NCI-H510A (cell line): ENCODE results near the gene LNPK.
A peak's percentile ranks its signal among the peaks of the same experiment; 100 is the strongest.
"Not testable (repeated sequence)": the region's sequence is repeated elsewhere in the genome, so short reads cannot be mapped to it uniquely, and the experiment has no call there.

ENCODE experiments used
- DNase-seq: peaks from one replicate; lab custom pipeline; 2025; lab: John Stamatoyannopoulos, UW

LNPK gene

DNA sequence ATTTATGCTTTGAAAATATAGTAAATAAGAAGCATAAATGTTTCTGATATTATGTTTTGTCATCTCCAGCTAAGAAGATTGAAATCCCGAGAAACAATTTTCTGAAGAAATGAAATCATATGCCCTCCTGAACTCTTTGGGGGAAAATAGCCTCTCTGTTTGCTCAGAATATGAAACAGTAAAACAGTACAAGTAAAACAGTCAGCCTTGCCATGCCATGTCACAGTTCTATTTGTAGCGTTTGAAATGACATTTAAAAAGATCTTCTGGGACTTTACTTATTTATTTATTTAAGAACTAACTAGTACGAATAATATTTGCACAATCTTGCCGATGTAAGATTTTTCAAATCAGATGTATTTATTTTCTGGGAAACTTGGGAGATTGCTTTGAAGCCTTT is 98.0 kb downstream of the LNPK start:
- no peak for DNase-seq

DNA sequence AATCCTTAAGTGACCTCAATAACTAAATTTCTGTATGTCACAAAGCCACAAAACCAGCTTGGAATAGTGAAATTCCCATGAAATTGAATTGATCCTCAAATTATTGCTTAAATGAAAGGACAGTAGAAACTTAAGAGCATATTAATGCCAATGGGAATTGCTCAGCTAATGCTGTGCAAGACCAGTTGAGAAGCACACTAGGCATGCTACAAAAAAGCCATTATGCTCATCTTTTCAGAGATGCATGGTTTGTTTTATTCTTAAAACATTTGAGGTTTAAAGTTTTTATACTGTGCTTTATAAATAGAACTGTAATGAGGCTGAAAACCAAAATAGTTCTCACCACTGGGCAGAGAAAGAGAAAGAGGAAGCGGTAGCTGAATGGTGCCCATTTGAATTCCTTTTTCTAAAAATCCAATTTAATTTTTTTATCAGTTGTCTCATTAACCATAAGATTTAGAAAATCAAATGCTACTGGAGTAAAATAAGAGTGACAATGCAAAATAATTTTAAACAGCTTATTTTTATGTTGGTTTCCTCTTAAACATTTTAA is 98.6 kb downstream of the LNPK start:
- DNase-seq: no peak

DNA sequence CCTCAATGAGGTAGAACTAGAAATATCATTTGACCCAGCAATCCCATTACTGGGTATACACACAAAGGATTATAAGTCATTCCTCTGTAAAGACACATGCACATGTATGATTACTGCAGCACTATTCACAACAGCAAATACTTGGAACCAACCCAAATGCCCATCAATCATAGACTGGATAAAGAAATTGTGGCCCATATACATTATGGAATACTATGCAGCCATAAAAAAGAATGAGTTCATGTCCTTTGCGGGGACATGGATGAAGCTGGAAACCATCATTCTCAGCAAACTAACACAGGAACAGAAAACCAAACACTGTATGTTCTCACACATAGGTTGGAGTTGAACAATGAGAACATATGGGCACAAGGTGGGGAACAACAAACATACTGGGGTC is 106.1 kb downstream of the LNPK start:
- DNase-seq: not testable (repeated sequence)

DNA sequence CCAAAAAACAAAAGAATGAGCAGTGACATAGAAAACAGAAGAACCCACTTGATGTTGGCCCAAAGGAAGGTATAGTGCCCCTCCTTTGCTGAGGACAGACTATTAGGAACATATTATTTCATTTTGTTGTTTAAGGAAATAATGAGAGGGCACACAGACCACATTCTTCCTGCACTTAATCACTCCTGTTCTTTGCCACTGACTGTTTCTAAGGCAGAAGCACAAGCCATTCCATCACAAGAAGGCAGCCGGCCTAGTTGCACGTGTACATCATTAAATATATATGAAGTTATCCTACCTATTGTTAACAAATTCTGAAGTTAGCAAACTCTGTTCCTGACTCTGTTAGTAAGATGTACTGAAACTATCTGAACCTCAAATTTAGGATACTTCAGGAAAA is 110.0 kb downstream of the LNPK start:
- no peak for DNase-seq

DNA sequence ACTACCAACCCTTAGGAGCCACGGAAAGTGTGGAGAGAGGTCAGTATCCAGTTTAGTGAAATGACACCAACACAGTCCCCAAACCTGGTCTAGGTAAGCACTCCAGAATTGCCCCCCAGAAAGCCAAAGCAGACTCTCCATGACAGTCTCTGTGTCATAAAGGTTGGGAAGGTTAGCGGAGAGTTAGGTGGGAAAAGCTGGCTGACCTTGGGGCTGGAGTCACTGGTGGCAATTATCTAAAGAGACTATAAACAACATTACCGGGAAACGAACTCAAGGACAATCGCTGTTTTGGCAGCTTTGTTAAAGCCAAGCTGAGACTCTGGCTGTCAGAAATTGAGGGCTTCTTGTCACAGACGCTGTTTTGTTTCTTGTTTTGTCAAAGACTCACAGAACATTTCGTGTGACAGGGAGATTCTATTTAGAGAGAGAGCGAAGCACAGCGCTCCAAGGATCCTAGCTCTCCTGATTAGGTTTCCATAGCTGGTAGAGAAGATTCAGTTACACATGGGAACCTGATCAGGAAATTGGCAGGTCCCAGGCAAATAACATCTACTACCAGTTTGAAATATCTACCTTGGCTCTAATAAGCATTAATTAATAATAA is 111.3 kb downstream of the LNPK start:
- DNase-seq: no peak

DNA sequence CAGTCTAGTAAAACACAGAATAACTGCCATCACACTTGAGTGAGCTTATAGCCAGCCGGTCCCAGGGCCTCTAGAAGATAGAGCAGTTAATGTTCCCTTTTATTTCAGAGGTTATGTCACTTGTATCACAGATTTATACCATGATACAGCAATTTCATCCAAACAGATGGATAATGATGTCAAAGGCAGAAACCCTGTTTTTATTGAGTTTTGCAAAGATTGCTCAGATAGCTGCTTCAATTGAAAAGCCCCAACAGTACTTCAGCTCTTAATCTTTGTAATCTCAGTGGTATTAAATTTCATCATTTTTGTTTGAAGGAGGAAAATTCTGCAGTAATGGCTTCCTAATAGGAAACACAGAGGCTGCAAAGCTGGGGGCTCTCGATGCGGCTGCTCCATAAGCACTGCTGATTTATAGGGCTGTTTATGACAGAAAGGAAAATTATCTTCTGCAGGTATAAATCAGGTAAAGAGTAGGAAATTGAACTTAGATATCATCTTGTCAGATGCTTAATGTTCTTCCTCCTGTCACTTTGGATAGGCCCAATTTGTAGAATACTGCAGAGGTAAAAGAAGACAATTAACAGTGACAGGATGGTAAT is 112.3 kb downstream of the LNPK start:
- no peak for DNase-seq

DNA sequence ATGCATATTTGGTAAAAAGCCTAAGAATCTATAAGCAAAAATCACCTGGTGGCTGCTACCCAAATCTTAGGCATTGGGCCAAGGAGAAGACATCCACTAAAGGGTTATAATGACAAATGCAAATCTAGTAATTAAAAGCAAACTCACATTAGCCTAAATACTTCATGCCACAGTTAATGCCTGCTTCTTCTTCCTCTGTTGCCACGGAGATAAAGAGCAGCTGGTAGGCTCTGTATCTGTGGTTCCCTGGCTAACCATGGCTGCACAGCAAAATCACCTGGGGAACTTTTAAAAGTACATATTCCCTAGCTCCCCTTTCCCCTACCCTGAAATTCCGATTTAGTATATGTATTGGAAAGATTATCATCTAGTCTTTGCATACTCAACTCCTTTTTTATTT is 114.3 kb downstream of the LNPK start:
- DNase-seq: no peak

DNA sequence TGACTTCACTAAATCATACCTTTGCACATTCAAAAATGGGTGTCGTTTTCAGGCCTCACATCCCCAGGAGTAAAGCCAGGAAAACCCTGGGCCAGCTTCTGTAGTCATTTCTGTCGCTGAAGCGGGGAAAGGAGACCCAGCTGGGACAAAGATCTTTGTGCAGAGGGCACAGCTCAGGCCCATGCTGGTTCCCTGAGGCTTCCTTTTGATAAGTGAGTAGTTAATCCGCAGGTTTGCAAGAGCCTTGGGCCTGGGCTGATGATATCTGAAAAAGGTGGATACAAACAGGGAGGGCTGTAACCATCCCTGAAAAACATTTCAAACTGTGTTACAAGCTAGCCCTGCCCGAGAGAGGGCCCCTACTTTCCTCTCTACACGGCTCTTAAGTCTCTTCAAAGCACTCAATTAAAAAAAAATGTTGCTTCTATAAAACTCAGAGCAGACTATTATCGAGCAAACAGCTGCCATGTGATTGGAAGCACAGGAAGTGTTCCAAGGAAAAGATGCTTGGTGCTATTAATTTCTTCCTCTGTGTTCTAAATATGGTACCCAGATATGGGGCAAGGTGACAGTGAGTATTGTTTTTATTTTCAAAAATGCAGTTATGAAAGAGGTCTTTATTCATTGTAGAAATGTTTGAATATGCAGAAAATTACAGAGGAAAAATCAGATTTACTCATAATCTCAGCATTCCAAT is 117.2 kb downstream of the LNPK start:
- no peak for DNase-seq

DNA sequence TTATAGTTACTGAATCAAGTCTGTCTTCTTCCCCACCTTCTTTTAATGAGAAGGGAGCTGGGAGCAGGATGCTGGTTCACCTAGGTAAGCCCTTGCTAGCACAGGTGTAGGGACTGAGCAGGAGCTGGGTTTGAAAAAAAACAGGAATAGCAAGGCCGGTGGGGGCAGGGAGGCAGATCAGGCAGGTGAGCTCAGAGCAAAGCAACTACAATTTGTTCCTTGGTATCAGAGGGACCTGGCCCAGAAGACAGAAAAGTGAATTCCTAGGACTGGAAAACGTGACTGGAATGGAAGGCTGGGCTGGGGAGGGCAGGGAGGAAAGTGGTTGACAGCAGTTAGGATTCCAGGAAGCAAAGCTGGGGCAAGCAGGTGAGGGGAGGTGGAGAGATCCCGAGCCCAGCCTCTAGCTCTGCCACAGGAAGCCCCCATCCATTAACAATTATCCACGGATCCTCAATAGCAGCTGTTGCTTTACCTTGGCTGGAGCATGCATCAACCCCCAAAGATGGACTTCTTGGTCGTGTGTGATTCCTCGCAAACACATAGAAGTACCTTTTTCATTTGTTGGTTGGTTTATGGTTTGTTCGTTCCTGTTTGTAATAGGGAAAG is 118.4 kb downstream of the LNPK start:
- DNase-seq: peak; percentile 41

DNA sequence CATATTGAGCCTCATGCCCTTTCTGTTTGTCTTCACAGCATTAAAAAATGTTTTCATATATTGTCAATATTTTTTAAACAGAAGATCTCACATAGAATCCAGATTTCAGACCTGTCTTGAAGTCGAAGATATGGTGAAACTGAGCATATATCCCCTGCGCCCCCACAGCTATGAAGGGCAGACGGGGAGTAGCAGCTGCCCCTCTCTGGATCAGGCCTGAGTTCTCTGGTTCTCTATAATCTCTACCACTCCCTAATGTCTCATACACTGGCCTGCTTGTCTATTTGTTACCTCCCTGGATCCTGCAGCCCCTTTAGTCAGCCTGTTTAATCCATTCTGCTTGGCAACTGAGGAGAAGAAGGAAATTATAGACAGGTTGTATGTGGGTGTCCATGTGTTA is 122.4 kb downstream of the LNPK start:
- DNase-seq: no peak

DNA sequence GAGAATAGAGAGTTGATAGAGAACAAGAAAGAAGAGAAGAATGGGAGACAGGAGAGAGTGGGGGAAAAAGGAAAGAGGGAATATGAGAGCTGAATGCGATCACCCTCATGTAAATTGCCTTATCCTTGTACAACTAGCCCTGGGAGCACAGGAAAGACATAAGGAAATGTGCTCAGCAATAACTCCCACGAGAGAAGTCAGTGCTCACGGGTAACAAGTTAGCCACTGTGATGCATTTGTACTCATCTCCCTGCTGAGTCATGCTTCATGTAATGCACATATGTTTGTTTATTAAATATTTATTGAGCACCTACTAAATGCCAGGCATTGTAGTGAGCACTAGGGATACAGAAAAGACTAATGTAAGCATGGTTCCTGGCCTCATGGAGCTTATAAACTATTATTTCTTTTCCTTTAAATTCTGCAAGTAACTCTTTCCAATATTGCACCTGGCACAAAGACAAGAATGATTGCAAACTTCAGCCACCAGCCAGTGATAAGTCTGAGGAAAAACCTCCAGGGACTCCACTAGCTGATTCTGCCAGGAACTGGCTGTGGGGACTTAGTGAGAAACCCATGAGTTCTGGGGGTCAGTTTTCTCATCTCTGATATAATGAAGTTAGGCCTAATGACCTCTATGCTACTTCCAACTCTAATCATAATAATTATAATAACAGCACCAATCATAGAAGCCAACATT is 124.1 kb downstream of the LNPK start:
- no peak for DNase-seq

DNA sequence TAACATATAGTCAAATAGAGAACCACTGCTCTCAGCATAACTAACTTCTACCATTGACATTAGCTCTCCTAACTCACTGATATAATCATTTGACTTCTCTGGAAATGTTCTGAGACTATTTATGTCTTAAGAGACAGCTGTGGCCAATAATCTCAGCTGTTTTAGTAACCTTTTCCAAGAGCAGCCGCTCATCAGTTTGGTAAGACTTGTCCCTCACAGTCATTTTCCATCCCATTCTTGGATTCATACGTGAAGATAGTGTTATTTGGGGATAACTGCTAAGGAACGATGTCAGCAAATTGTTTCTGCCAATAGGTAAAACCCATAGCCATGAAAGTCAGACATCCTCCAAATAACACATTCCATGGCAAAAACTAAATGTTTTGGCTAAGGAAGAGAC is 127.8 kb downstream of the LNPK start:
- DNase-seq: no peak
